Fibroblast of lung (primary cell): ENCODE measurements around the gene ITGB8. TPM values are rescaled to one million over a fixed set of nuclear protein-coding genes. Genes with fewer than 3 reads are reported as not detected.
A peak's percentile ranks its signal among the peaks of the same experiment; 100 is the strongest.

ENCODE experiments used
- DNase-seq, 2 donors: peaks; one replicate each; pipeline versions ENCODE4 v3.0.0 to v3.0.0-alpha.2; 2010; ENCODE audit warnings: low read depth in 2 of 2
- H2AFZ ChIP-seq: 2 replicates; pipeline ENCODE4 v1.5.1; 2012; ENCODE audit warnings: low read length, control low read depth, inconsistent platforms
- H3K27ac ChIP-seq: 2 replicates; pipeline ENCODE4 v1.5.1; 2011; ENCODE audit warnings: low read length, control low read depth; ENCODE audit not compliant: insufficient read depth
- H3K27me3 ChIP-seq: 2 replicates; pipeline ENCODE4 v1.5.1; 2011; ENCODE audit warnings: mild to moderate bottlenecking, low read length; ENCODE audit not compliant: control insufficient read depth, insufficient read depth
- H3K36me3 ChIP-seq: 2 replicates; pipeline ENCODE4 v1.5.1; 2011; ENCODE audit warnings: low read length; ENCODE audit not compliant: control insufficient read depth, insufficient read depth
- H3K4me1 ChIP-seq: 2 replicates; pipeline ENCODE4 v1.5.1; 2011; ENCODE audit warnings: low read length; ENCODE audit not compliant: control insufficient read depth, insufficient read depth; ENCODE audit errors: extremely low read depth
- H3K4me2 ChIP-seq: 2 replicates; pipeline ENCODE4 v1.5.1; 2011; ENCODE audit warnings: low read length, control low read depth; ENCODE audit not compliant: insufficient read depth; ENCODE audit errors: extremely low read depth
- H3K4me3 ChIP-seq, 4 experiments: fragments of 200-600 bp in 1 of 4; sonication (generic) in 1 of 4; replicated peaks in 1 of 4; 2 replicates each; pipeline ENCODE4 v1.5.1; 2011 to 2016; ENCODE audit warnings: low read length in 4 of 4, low read depth in 3 of 4, mild to moderate bottlenecking in 3 of 4, control low read depth in 2 of 4, inconsistent platforms in 1 of 4, mixed read lengths in 1 of 4; ENCODE audit not compliant: insufficient read depth in 1 of 4; ENCODE audit errors: control extremely low read depth in 1 of 4
- H3K79me2 ChIP-seq: 2 replicates; pipeline ENCODE4 v1.5.1; 2012; ENCODE audit warnings: mild to moderate bottlenecking, low read length, inconsistent platforms; ENCODE audit not compliant: control insufficient read depth, insufficient read depth
- H3K9ac ChIP-seq: 2 replicates; pipeline ENCODE4 v1.5.1; 2011; ENCODE audit warnings: mild to moderate bottlenecking, low read length, control low read depth; ENCODE audit not compliant: insufficient read depth
- H3K9me3 ChIP-seq: 2 replicates; pipeline ENCODE4 v1.5.1; 2012; ENCODE audit warnings: low read depth, low read length; ENCODE audit not compliant: control insufficient read depth, insufficient read depth
- H4K20me1 ChIP-seq: 2 replicates; pipeline ENCODE4 v1.5.1; 2011; ENCODE audit warnings: low read length; ENCODE audit not compliant: control insufficient read depth, insufficient read depth; ENCODE audit errors: extremely low read depth
- EZH2 ChIP-seq: IDR thresholded peaks from 2 replicates; pipeline ENCODE4 v1.5.1; 2012; ENCODE audit warnings: low read length, control low read depth, mild to moderate bottlenecking; ENCODE audit errors: missing control alignments
- polyA plus RNA-seq, 2 donors: library from polyadenylated mRNA; depleted of rRNA in 1 of 2; stranded (reverse) in 1 of 2; unstranded in 1 of 2; fragments of >200 nt; gene quantifications; 2 replicates each; pipeline ENCODE4 v1.2.1, GENCODE V29; 2011 to 2012; ENCODE audit warnings: missing spikeins in 1 of 2
- total RNA-seq: library from RNA; depleted of rRNA; stranded (reverse); fragments of >200 nt; gene quantifications from 2 replicates; pipeline ENCODE4 v1.2.1, GENCODE V29; 2014
- TF ChIP-seq, protein P1 (sequence below), 2 donors: IDR thresholded peaks in 1 of 2; conservative IDR thresholded peaks in 1 of 2; 1 replicate in 1 of 2; 2 replicates in 1 of 2; pipeline ENCODE4 v1.5.1; 2011 to 2012; ENCODE audit warnings: low read length in 2 of 2, control low read depth in 1 of 2, inconsistent platforms in 1 of 2, low read depth in 1 of 2, mild to moderate bottlenecking in 1 of 2

The ITGB8 gene
- total and polyA plus RNA-seq, 2 donors (not counting 1 experiment from before 2014, with no cell fraction given), result 3.8 to 100 TPM

DNA sequence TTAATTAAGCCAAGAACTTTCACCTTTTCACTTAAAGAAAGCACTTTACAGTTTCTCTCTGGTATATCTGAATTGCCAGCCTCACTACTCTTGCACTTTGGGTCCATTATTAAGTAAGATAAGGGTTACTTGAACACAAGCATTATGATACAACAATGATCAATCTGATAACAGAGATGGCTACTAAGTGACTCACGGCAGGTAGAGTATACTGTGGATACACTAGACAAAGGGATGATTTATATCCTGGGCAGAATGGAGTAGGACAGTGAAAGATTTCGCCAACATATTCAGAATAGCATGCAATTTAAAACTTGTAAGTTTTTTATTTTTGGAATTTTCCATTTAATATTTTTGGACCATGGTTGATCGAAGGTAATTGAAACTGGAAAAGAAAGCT is 34.3 kb upstream of the ITGB8 start:
- no peak overlapping the region for H3K4me2 ChIP-seq
- peak in 1 of 2 donors; percentile 49 for DNase-seq
- no peaks in the 10 kb centered on the region for H3K27me3 ChIP-seq
- H3K4me3 ChIP-seq, result no peak overlapping the region
- no peaks in the 10 kb centered on the region for H3K79me2 ChIP-seq
- no peak overlapping the region for H2AFZ ChIP-seq
- H3K27ac ChIP-seq, result no peak overlapping the region
- no peaks in the 10 kb centered on the region for H3K36me3 ChIP-seq
- no peaks in the 10 kb centered on the region for H3K4me1 ChIP-seq
- no peaks in the 10 kb centered on the region for H3K9me3 ChIP-seq
- no peak overlapping the region for H3K9ac ChIP-seq
- TF ChIP-seq, protein P1, sequence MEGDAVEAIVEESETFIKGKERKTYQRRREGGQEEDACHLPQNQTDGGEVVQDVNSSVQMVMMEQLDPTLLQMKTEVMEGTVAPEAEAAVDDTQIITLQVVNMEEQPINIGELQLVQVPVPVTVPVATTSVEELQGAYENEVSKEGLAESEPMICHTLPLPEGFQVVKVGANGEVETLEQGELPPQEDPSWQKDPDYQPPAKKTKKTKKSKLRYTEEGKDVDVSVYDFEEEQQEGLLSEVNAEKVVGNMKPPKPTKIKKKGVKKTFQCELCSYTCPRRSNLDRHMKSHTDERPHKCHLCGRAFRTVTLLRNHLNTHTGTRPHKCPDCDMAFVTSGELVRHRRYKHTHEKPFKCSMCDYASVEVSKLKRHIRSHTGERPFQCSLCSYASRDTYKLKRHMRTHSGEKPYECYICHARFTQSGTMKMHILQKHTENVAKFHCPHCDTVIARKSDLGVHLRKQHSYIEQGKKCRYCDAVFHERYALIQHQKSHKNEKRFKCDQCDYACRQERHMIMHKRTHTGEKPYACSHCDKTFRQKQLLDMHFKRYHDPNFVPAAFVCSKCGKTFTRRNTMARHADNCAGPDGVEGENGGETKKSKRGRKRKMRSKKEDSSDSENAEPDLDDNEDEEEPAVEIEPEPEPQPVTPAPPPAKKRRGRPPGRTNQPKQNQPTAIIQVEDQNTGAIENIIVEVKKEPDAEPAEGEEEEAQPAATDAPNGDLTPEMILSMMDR (conservative IDR thresholded peaks at IDR 0.05 in 1 of 2, IDR thresholded peaks at IDR 0.05 in 1 of 2; ENCODE audit: low read depth in 1 of 2, low read length in 2 of 2), result no peak
- TF ChIP-seq EZH2, result no peak
- no peaks in the 10 kb centered on the region for H4K20me1 ChIP-seq

DNA sequence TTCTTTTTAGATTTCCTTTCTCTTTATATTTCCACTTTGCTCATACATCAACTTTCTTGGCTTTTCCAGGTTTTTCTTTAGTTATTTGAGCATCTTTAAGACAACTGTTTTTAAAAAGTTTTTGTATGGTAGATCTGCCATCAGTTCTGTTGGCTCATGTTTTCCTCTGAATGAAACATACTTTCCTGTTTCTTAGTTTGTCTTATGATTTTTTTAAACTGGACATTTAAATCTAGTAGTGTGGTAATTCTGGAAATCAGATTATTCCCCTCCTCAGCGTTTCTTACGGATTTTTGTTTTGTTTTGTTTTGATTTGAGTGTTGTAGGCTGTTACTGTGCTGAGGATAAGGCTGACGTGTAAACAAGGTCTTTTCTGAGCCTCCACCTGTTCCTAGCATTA is 33.8 kb upstream of the ITGB8 start:
- Histone ChIP-seq H4K20me1 (no peaks in the 10 kb centered on the region), H2AFZ (no peak overlapping the region), H3K27ac (no peak overlapping the region), H3K79me2 (no peaks in the 10 kb centered on the region), H3K4me2 (no peak overlapping the region), H3K4me1 (no peaks in the 10 kb centered on the region), H3K36me3 (no peaks in the 10 kb centered on the region), H3K27me3 (no peaks in the 10 kb centered on the region), H3K4me3 (no peak overlapping the region), H3K9me3 (no peaks in the 10 kb centered on the region), H3K9ac (no peak overlapping the region)
- TF ChIP-seq EZH2, result no peak
- TF ChIP-seq, protein P1 (conservative IDR thresholded peaks at IDR 0.05 in 1 of 2, IDR thresholded peaks at IDR 0.05 in 1 of 2; ENCODE audit: low read depth in 1 of 2, low read length in 2 of 2), result no peak
- DNase-seq, result no peak

DNA sequence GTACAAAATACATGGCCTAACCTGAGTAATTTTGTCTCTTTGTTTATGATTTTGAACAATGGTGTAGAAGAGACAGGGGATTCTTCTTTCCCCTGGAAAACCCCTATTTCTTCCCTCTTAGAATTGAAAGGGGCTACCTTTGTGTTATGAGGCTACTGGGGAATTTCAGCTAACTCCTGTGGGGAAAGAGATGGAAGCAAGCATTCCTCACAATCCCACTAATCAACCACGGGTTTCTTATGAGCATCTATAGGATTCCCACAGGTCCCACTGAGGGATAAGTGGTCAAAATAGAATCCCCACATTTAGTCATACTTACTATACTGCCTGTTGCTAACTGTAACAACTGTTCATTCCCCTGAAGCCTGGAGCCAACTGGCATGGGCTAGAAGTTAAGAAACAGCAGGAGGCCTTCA is 32.2 kb upstream of the ITGB8 start:
- Histone ChIP-seq H3K9me3 (no peaks in the 10 kb centered on the region), H3K4me3 (no peak overlapping the region), H3K4me2 (no peak overlapping the region), H2AFZ (no peak overlapping the region), H3K36me3 (no peaks in the 10 kb centered on the region), H3K79me2 (no peaks in the 10 kb centered on the region), H4K20me1 (no peaks in the 10 kb centered on the region), H3K4me1 (no peaks in the 10 kb centered on the region), H3K27ac (no peak overlapping the region), H3K27me3 (no peaks in the 10 kb centered on the region), H3K9ac (no peak overlapping the region)
- peak in 1 of 2 donors; percentile 77 for DNase-seq
- TF ChIP-seq EZH2, result no peak
- TF ChIP-seq, protein P1 (conservative IDR thresholded peaks at IDR 0.05 in 1 of 2, IDR thresholded peaks at IDR 0.05 in 1 of 2; ENCODE audit: low read depth in 1 of 2, low read length in 2 of 2), result no peak
